PC-9 (cell line): ENCODE results near the gene PPP1R37. TPM values are rescaled to one million over a fixed set of nuclear protein-coding genes. Genes with fewer than 3 reads are reported as not detected.

ENCODE experiments used
- Bru-seq: library from RNA; stranded (reverse); fragments of 400-500 nt; gene quantifications from one replicate; lab custom pipeline; 2021; lab: Mats Ljungman, UMichigan
- BruChase-seq, 2 experiments: library from RNA; stranded (reverse); fragments of 400-500 nt; gene quantifications; one replicate each; lab custom pipeline; 2021; lab: Mats Ljungman, UMichigan
- BruUV-seq: library from RNA; stranded (reverse); fragments of 400-500 nt; replicated peaks from 2 replicates; lab custom pipeline; 2021; lab: Mats Ljungman, UMichigan
- CTCF ChIA-PET: fragments of 300-600 bp; sonication (Branson Sonifier 250); formaldehyde crosslinking; loops from one replicate; lab custom pipeline; 2022; ENCODE audit warnings: antibody characterized with exemption; lab: Charles Lee
- POLR2A ChIA-PET: fragments of 300-600 bp; sonication (Branson Sonifier 250); formaldehyde crosslinking; loops from one replicate; lab custom pipeline; 2022; ENCODE audit warnings: antibody characterized with exemption; ENCODE audit not compliant: unreplicated experiment; lab: Charles Lee
- DNase-seq, 2 experiments: peaks; one replicate each; pipeline versions ENCODE4 v3.0.0 to v3.0.0-alpha.2; 2015 to 2022; ENCODE audit warnings: mixed read lengths in 1 of 2
- H2AFZ ChIP-seq: fragments of 200-600 bp; sonication (generic); 2 replicates; pipeline ENCODE4 v1.8.1; 2017; ENCODE audit warnings: antibody characterized with exemption
- H3F3A ChIP-seq: fragments of 200-600 bp; sonication (generic); 2 replicates; pipeline ENCODE4 v1.8.1; 2017; ENCODE audit warnings: antibody characterized with exemption, mild to moderate bottlenecking, low read depth; ENCODE audit not compliant: insufficient read depth
- H3K27ac ChIP-seq: fragments of 200-600 bp; sonication (generic); 2 replicates; pipeline ENCODE4 v1.6.1; 2016; ENCODE audit warnings: mixed run types
- H3K27me3 ChIP-seq: fragments of 200-600 bp; sonication (generic); 2 replicates; pipeline ENCODE4 v1.6.1; 2016; ENCODE audit warnings: low read depth, mixed run types; ENCODE audit not compliant: insufficient read depth
- H3K36me3 ChIP-seq: fragments of 200-600 bp; sonication (generic); 2 replicates; pipeline ENCODE4 v1.6.1; 2016; ENCODE audit warnings: low read depth, mixed run types
- H3K4me1 ChIP-seq: fragments of 200-600 bp; sonication (generic); replicated peaks from 2 replicates; pipeline ENCODE4 v1.6.1; 2016; ENCODE audit warnings: mixed run types; ENCODE audit not compliant: insufficient read depth
- H3K4me2 ChIP-seq: fragments of 200-600 bp; sonication (generic); 2 replicates; pipeline ENCODE4 v1.6.1; 2017; ENCODE audit warnings: mixed run types
- H3K4me3 ChIP-seq: fragments of 200-600 bp; sonication (generic); 2 replicates; pipeline ENCODE4 v1.6.1; 2016; ENCODE audit warnings: mixed run types
- H3K79me2 ChIP-seq: fragments of 200-600 bp; sonication (generic); 2 replicates; pipeline ENCODE4 v1.6.1; 2017; ENCODE audit warnings: low read depth, mixed run types
- H3K9me2 ChIP-seq: fragments of 200-600 bp; sonication (generic); 2 replicates; pipeline ENCODE4 v1.8.1; 2017; ENCODE audit warnings: mild to moderate bottlenecking; ENCODE audit not compliant: insufficient read depth
- H3K9me3 ChIP-seq: fragments of 200-600 bp; sonication (generic); 2 replicates; pipeline ENCODE4 v1.8.1; 2016; ENCODE audit warnings: low read depth; ENCODE audit not compliant: insufficient read depth
- H4K20me1 ChIP-seq: fragments of 200-600 bp; sonication (generic); 2 replicates; pipeline ENCODE4 v1.8.1; 2017; ENCODE audit not compliant: insufficient read depth
- EZH2 ChIP-seq: fragments of 200-600 bp; sonication (generic); IDR thresholded peaks from 2 replicates; pipeline ENCODE4 v1.8.0; 2017; ENCODE audit warnings: antibody characterized with exemption, low read depth
- intact Hi-C: fragments of 100-400 bp; cut with micrococcal nuclease; formaldehyde crosslinking; loops from one replicate; pipeline ENCODE4 v1.10.0; 2022; ENCODE audit not compliant: unreplicated experiment
- long read RNA-seq: library from polyadenylated mRNA; stranded (forward); transcript quantifications from one replicate; pipeline ENCODE4 v2.0.0, GENCODE V29; 2022
- total RNA-seq: library from RNA; stranded (reverse); gene quantifications from 2 replicates; pipeline ENCODE4 v1.2.3, GENCODE V29; 2021
- TF ChIP-seq, protein P1 (sequence below): fragments of 200-600 bp; sonication (generic); conservative IDR thresholded peaks from 2 replicates; pipeline ENCODE4 v1.6.1; 2017; ENCODE audit warnings: mixed run types, antibody characterized with exemption, mild to moderate bottlenecking, moderate library complexity

PPP1R37 gene, protein sequence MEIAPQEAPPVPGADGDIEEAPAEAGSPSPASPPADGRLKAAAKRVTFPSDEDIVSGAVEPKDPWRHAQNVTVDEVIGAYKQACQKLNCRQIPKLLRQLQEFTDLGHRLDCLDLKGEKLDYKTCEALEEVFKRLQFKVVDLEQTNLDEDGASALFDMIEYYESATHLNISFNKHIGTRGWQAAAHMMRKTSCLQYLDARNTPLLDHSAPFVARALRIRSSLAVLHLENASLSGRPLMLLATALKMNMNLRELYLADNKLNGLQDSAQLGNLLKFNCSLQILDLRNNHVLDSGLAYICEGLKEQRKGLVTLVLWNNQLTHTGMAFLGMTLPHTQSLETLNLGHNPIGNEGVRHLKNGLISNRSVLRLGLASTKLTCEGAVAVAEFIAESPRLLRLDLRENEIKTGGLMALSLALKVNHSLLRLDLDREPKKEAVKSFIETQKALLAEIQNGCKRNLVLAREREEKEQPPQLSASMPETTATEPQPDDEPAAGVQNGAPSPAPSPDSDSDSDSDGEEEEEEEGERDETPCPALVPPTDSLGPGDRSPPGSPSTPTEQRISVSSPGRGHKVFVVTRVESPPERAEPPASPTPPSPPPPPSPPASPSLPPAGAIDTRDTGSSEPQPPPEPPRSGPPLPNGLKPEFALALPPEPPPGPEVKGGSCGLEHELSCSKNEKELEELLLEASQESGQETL
- total RNA-seq (41.1 and 49.5 TPM in 2 replicates), Bru-seq, nascent RNA (percentile 68 among the genes with signal in this experiment), BruChase-seq, experiment 1, labeled RNA remaining after a 2-hour chase (percentile 67 among the genes with signal in this experiment), BruChase-seq, experiment 2, labeled RNA remaining after a 6-hour chase (percentile 74 among the genes with signal in this experiment)
- long read RNA-seq, partial matches to known transcripts: 8 of 9 reads
- long read RNA-seq, other reads (novel, unspliced or antisense): 0 of 9 reads

DNA sequence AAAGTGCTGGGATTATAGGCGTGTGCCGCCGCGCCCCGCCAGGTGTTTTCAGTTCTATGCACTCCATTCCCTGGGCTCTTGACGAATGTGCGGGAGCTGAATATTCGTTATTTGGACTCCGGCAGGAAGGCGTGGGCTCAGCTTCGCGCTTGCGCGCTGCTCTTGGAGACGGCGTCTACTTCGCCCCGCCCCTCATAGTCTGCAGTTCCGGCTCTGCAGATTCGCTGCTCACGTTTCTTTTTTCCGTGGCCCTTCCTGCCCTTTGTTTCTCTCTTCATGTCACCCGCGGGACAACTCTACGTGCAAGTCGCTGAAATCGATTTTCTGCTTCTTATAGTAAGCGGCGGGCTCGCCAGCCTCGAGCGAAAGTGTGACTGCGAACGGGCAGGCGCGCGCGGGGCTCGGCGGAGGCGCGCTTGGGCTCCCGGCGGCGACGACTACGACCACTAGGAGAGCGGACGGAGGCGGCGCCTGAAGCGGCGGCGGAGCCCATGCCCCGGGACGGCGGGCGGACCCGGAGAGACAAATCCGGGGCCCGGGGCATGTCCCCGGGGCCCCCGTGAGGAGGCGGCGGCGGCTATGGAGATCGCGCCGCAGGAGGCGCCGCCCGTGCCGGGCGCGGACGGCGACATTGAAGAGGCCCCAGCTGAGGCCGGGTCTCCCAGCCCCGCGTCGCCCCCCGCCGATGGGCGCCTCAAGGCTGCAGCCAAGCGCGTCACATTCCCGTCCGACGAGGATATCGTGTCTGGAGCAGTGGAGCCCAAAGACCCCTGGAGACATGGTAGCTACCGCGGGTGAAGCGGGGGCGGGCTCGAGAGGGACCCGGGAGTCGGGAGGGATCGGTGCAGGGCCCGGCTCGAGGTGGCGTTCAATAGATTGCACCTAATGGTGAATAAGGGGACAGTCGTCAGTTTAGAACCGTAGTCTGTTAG, at the start of gene PPP1R37:
Gene PPP1R37 (plus strand): TSS at position 433 of the 932 bp plus-strand sequence. CDS start 147 bp downstream, at position 580.
- ChIA-PET POLR2A (interaction anchor here (0.6 to 0.7 kb wide), 2 partner anchors 400 to 1758 kb away, joined by 3 to 4 read pairs; partner anchors contain the start of gene AP2S1), CTCF (interaction anchor here (0.6 kb wide), 1 partner anchor 193 kb away, joined by 3 read pairs; no protein-coding TSS in a partner anchor)
- DNase-seq: peak; percentile 90 to 94
- Histone ChIP-seq H3K4me3 (peak within 1 kb of the TSS; percentile 80), H3K36me3 (0 out of 2 replicates have a peak, but pooled peaks cover 4% of the 10 kb centered on the region), H3F3A (peaks cover 23% of the 10 kb centered on the region), H3K27me3 (no peaks in the 10 kb centered on the region), H4K20me1 (peaks cover 35% of the 10 kb centered on the region), H2AFZ (peak within 1 kb of the TSS; percentile 89), H3K27ac (peak within 1 kb of the TSS; percentile 50), H3K4me2 (peak within 1 kb of the TSS; percentile 88), H3K9me3 (no peaks in the 10 kb centered on the region), H3K79me2 (peaks cover 49% of the 10 kb centered on the region), H3K4me1 (peaks cover 18% of the 10 kb centered on the region), H3K9me2 (no peaks in the 10 kb centered on the region)
- no peak for TF ChIP-seq EZH2
- TF ChIP-seq, protein P1, sequence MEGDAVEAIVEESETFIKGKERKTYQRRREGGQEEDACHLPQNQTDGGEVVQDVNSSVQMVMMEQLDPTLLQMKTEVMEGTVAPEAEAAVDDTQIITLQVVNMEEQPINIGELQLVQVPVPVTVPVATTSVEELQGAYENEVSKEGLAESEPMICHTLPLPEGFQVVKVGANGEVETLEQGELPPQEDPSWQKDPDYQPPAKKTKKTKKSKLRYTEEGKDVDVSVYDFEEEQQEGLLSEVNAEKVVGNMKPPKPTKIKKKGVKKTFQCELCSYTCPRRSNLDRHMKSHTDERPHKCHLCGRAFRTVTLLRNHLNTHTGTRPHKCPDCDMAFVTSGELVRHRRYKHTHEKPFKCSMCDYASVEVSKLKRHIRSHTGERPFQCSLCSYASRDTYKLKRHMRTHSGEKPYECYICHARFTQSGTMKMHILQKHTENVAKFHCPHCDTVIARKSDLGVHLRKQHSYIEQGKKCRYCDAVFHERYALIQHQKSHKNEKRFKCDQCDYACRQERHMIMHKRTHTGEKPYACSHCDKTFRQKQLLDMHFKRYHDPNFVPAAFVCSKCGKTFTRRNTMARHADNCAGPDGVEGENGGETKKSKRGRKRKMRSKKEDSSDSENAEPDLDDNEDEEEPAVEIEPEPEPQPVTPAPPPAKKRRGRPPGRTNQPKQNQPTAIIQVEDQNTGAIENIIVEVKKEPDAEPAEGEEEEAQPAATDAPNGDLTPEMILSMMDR: peak; percentile 44; the same call in 1 of the 2 replicates
- intact Hi-C loops: loop anchor here (1.0 to 10.0 kb wide), 6 partner anchors 14 to 312 kb away; partner anchors contain the start of genes BLOC1S3, EXOC3L2, GEMIN7 and POLR1G
- BruUV-seq: no TSS peak

DNA sequence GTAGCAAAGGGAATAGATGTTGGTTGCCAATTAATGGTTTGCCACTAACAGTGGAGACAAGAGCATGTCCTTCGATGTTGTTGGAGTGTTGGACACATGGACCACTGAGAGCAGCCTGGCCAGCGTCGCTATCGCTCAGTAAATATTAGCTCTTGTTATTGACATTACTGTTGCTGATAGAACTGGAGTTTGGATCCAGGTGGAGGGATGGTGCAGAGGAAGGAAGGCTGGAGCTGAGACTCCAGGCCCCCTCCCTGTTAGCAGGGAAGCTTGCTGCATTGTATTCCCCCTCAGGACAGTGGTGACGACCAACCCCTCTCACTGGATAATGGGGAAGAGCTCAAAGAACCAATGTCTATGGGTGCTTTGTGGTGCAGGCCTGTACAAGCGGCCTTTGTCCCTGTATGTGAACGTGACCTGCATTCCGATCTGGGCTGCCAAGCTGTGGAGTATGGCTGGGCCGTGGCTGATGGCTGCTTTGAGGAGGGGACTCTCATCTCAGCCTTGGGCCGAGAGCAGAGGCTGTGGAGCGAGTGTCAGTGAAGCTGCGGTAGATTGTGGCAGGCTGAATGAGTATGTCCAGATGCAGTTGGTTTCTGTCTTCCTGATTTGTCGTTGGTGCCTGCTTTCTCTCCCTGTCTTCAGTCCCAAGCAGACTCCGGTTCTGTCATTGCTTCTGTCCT, 47.2 kb upstream of the PPP1R37 start:
- Histone ChIP-seq H3K9me2 (no peaks in the 10 kb centered on the region), H3K27me3 (no peaks in the 10 kb centered on the region), H3K36me3 (peaks cover 51% of the 10 kb centered on the region), H3K27ac (no peak overlapping the region), H2AFZ (no peak overlapping the region), H3K4me1 (no peaks in the 10 kb centered on the region), H3F3A (peaks cover 19% of the 10 kb centered on the region; the same call in 1 of the 2 replicates), H3K4me3 (no peak overlapping the region), H3K4me2 (no peak overlapping the region), H3K9me3 (no peaks in the 10 kb centered on the region), H4K20me1 (peaks cover 96% of the 10 kb centered on the region), H3K79me2 (peaks cover 95% of the 10 kb centered on the region)
- BruUV-seq: no TSS peak
- CTCF ChIA-PET: interaction anchor here (0.6 kb wide), 1 partner anchor 14 kb away, joined by 3 read pairs; no protein-coding TSS in a partner anchor
- no peak for DNase-seq
- TF ChIP-seq, protein P1: no peak
- TF ChIP-seq EZH2: no peak
- POLR2A ChIA-PET: interaction anchor here (0.5 to 0.7 kb wide), 2 partner anchors 45 to 237 kb away, joined by 4 read pairs; partner anchors contain the start of gene BCAM
- intact Hi-C loops: no loop called here
